NCI-H2227 (cell line): Measurements from ENCODE around the gene PDE8B.

Source experiments
- DNase-seq: peaks from one replicate; lab custom pipeline; 2025; ENCODE audit not compliant: unreplicated experiment; lab: John Stamatoyannopoulos, UW

Gene PDE8B

DNA sequence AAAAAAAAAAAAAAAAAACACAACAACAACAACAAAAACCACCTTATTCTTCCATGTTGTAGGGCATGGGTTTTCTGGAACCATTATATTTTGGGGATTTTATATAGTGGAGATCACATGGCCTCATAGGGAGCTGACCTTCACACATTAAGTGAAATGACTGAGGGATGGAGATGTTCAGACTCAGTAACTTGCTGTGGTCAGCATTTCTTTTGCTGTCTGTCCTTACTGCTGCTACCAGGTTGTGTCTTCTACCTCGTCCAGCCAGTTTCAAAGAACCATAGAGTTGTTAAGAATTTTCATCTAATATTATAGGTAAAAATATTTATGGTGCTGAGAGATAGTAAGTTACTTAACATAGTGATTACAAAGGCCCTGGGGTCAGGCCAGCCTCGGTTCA lies 107.6 kb downstream of the PDE8B start:
- DNase-seq, result no peak

DNA sequence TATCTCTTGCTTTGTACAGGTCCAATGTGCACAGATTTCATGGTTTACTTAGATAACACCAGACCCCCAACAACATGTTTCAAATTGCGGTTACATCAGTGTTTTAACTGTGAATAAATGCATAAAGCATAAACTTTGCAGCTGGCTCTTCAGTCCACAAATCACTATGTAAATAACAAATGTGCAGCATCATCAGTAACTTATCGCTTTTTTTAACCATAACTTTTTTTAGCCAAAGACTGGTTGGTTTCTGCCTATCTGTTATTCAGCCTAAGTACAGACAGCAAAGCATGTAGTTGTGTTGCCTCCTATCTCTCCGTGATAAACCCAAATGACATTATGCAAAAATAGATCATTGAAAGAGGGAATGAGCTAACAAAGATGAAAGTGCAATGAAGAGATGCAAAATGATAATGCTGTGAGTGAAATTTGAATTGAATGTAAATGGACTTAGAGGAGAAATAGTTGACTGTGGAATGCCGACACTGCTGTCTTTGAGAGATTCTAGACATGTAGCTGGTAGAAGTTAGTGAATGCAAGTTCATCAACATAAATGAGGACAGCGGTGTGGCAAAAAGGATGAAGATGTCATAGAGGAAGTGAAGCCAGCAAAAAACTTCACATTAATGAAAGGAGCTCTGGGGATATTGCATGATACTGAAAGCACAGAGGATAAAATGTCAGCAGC lies 108.8 kb downstream of the PDE8B start:
- no peak for DNase-seq

DNA sequence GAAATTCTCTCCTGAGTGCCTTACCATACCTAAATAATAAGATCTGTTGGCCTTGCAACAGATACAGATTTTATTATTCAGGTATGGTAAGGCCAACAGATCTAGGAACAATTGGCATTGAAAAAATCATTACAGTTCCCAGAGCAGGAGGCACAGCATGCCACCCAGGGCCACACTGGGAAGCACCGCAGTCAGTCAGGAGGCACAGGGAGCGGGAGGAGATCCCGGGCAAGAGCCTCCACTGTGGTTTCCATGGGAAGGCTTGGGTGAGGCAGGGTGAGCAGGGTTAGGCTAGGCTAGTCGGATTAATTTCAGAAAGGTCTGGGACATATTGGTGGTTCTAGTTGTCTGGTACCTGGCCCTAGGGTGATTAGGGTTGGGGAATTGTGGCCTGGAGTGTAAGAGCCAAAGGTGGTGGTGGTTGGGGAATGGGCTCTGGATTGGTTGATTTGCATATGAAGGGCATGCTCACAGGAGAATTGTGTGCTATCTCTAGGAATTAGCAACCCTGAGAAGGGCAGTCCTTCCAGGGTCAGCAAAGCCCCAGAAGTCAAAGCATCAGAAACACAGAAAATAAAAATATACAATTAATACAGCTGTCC lies 111.4 kb downstream of the PDE8B start:
- no peak for DNase-seq

DNA sequence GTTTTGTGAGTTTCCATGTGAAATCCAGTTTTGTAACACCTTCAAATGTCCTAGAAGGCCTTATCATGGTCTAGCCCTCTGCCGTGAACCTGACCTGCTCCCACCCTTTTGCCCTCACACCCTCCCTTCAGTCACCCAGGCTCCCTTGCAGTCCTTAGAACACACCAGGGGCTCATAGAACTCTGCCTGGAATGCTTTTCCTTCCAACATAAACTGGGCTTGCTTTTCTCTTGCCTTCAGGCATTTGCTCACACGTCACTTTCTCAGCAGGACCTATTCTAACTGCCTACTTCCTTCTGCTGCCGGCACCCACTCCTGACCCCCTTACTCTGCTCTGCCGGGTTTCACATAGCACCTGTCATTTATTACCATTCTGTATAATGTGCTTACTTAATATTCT lies 111.9 kb downstream of the PDE8B start:
- no peak for DNase-seq

DNA sequence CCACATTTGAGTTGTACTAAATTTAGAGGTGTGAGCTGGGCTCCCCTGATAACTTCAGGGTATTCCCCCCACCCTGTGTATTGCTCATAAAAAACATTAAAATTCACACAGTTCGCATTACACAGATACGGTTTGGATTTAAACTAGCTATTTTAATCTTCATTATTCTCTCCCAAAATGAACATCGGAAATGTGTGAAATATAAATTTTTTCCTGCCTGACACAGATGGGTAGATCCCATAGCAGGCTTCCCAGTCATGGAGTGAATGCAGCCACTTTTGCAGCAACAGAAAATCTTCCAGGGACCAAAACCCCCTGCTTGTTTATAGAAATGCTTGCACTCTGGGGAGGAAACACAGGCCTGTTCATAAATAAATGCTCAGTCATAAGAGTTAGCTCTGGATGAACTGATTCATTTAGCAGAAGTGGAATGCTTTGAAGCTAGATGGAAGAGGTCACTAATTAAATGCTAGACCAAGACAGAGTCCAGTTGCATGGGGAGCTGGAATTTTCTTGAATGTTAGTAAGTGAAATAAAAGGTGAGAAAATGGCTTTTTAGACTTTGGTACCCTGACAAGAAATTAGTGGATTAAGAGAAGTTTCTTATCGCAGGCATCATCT lies 115.6 kb downstream of the PDE8B start:
- DNase-seq, result no peak

DNA sequence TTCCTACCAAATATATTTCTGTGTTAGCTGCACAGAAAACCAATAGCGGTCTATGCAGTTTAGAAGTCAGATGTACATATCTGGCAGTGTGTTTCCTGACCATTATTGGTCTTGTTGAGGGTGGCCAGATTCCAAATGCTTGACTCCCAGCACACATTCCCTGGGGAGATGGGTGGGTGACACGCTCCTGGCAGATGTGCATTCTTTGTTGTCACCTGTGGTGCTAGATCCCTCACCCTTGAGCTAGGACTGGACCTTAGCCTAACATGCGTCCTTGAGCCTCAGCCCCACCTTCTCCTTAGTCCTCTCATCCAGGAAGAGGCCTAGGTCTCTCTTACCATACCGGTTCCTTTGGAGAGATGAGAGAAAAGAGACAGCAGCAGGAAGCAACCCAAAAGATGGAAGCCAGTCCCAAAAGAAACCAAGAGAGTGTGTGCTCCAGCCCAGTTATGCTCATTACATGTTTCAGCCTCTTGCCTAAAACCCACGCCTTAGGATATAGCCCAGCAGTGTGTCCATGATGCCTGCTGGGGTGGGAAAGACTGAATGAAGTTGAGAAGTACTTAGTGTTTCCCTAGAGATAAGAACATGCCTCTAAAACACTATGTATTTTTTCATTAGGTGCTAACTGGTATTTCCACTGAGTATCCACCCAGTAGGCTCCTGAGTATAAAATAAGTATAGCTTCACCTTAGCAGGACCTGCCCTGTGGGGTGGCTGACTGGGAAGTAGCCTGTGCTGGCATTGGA lies 116.7 kb downstream of the PDE8B start:
- DNase-seq, result no peak

DNA sequence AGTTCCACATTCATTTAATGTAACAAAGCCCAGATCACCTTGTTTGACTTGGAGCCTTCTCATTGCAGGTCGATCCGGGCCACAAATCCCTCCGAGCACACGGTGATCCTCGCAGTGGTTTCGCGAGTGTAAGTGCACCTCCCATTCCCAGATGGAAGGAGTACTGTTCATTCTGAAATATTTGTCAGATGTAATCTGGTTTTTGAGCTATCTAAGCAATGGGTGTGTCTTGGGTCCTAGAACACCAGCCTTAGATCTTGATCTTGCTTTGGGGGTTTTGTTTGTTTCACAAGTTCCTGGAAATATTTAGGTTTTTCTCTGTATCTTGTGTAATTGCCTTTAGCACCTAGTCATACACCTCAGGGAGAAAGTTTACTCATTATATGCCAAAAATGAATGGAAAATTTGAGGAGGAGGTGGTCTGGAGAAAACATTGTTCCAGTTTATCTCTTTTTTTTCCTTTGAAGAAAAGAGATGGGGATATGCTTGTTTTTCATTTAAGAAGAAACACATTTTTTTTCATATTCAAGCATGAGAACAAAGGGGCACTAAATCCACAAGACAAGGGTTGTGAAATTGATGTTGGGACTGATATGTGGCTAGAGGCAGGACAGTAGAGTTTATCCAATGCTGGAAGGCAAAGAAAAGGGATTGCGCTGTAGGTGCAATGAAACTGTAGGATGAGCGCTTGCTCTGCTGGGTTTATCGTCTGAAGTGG lies 118.6 kb downstream of the PDE8B start:
- no peak for DNase-seq

DNA sequence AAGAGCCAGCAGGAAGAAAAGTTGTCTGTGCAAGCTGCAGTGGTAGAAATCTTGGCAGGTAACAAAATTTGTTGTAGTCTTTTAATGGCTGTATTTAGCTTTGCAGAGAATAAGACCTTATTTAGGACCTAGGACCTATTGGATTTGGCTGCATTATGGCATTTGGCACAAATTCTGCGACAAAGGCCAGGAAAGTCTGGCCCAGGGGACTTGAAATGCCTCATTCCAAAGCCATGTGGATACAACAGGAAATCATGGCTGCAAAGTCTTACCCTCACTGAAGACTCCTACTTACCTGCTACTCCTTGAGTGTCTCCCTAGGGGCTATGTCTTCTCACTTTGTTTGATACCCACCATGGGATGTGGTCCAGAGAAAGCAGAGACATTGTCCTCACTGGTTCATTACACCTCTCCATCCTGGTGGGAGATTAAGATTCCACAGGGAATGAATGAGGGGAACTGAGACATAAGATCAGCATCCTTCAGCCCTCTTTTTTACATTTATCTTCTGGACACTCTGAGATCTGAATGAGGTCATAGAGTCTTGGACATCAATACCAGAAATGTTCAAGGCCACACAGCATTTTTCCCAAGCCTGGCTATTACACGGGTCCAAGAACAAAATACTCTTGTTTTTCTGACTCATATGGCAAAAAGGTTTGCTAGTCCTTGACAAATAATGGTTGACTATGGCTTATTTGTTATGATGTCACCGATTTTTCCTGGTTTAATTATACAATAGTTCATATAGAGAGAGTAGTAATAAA lies 119.4 kb downstream of the PDE8B start:
- no peak for DNase-seq

DNA sequence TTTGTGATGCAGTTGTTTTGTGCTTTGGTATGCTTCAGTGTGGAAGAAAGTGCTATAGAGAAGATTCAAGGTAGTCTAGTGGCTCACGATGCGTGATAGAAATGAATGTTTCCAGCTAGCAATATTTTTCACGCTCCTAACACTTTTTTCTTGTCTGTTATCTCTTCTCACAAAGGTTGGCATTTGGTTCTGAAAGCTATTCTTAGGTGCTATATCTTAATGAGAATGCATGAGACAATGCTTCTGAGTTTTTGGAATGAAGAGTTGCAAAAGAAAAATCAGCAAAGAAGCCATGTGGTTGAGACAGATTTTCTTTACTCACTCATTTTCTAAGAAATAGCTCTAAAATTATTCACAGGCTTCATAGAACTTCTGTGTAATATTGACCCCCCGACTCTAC lies 122.6 kb downstream of the PDE8B start:
- no peak for DNase-seq

DNA sequence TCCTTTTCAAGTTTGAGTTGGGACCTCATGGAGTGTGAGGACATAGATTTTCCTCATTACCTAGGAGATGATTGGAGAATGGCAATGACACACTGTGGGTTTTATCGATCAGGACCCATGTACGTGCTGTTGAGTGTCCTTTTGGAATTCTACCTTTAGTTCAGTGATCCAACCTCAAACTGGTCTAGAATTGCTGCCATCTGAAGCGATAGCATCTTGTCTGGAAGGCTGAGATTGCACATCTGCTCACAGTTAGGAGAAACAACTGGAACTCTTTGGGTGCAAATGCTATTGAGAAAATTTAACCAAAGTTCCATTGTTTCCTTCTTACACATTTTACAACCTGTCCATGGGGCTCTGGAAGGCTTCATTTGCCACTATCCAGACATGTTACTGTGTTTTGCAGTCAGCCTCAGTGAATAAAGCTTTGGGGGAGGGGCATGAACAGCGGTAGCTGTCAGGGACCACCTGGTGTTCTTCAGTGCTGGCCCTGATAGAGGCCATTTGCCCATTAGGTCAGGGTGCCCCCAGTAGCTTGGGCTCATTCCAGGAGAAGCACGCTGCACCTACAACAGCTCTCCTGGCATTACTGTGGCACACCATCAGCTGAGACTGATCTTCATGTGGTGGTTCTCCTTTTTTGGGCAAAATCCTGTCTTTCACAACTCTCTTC lies 123.1 kb downstream of the PDE8B start:
- no peak for DNase-seq

DNA sequence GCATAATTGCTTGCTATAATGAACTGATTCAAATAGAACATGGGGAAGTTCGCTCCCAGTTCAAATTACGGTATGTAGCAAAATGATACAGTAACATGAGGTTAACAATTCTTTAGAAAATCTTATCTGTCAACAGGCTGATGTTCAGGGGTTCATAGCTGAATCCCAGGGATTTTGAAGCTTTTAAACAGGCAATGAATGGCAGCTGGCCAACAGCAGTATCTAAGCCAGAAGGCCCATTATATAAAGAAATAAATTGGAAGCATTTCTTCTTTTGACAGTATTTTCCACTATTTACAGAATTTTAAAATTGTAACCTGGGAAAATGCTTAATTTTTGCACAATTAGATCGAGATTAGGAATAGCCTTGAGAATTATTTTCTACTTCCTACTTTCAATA lies 126.8 kb downstream of the PDE8B start:
- DNase-seq, result no peak

DNA sequence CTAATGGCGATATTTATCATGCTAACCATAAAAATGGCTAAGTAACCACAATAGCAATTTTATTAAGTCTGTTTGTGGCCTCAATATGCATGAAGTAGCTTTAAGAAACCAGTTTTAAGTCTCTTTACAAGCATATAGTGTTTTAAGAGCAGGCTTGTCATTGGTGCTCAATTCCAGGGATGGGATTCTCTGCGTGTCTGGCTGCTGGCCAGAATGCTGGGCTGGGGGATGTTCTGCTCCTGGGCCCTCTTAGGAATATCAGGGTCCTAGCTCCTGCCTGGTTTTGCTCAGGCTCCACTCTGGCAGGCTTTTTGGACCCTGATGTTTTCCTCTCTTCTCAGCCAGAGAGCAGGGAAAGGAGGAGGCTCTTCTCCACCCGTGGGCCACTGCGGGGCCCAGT lies 127.2 kb downstream of the PDE8B start:
- no peak for DNase-seq

DNA sequence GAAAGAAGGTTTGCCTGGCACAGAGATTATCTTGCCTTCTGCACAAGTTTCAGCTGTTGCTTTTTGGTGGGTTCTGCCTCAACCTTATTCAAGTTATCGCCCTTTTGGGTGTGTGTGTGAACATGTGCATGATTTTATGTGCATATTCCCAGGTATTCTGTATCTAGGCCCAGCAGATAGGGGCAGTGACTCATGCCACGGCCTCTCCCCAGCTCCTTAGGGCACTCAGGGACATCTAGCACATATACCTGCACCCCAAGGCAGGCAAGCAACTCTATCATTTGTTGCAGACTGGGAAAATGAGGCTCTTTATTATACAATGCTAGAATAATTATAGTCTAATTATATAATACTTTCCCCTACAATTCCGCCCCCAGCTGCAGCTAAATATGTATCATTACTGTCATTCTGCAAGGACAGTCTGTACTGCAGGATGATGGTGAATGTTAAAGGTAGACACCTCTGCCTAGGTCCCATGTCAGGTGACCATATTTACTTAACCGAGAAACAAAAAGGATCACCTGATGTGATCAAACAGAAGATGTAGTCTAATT lies 128.9 kb downstream of the PDE8B start:
- DNase-seq, result no peak

DNA sequence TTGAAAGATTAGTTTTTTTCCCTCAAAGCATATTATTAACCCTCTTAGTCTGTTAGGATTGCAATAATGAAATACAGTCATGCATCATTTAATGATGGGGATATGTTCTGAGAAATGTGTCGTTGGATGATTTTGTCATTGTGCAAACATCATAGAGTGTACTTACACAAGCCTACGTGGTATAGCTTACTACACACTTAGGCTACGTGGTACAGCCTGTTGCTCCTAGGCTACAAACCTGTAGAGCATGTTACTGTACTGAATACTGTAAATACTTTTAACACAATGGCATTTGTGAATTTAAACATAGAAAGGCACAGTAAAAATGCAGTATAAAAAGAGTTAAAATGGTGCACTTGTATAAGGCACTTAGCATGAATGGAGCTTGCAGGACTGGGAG lies 132.7 kb downstream of the PDE8B start:
- DNase-seq, result no peak

DNA sequence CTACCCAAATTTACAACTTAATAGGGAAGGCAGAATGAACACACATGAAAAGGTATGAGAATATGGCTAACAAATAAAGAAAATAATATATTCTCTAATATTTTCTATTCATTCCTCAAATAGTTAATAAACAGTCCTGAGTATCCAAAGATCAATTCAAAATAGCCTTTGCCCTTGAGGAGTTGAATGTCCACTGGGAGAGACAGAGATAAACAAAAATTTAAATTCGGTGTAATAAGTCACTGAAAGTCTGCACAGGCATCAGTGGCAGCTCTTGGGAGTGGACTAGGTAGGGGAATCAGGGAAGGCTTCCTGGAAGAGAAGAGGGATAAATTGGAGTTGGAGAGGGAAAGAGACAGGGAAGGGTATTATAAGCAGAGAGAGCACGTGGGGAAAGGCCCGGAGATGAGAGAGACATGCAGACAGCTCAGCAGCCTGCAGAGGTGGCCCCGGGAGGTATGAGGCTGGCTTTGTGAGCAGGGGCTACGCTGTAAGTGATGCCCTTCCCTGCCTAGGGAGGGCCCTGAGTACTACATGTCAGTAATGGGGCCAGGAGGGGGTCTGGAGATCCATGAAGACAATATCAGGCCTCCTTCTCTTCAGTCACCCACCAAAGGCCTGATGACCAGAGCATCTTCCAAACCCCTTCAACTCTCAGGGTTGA lies 137.1 kb downstream of the PDE8B start:
- no peak for DNase-seq

DNA sequence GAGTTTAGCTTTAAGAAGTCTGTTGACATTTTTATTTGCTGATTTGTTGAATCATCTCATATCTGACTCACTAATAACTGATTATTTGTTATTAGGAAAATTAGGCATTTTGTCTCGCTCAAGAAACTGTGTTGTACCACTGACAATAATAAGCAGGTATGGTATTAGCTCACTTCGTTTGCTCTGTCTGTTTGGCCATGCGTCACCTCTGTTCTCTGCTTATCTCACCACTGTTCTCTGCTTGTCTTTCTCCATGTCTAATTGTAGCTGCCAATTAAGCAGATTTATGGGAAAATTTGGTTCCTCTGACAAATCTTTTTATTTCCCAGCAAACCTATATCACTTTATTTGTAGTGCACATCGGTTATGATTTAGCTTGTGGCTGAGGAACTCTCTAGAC lies 142.8 kb downstream of the PDE8B start:
- DNase-seq, result no peak

DNA sequence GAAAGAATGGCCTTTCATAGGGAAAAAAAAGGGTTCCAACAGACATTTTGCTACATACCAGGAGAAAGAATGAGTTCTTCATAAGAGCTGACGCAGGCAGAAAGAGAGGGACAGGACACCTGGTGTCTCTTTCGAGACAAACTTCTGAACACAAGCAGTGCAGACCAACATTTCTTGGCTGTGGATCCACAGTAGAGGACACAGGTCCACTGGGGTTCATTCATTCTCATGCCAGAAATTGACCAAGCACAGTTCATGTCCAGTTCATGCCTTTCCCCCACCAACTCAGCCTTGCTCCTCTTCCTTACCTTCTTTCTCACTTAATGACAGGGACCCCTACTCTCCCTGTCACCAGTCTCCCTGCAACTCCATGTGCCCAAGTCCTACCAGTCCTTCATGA lies 144.0 kb downstream of the PDE8B start:
- no peak for DNase-seq

DNA sequence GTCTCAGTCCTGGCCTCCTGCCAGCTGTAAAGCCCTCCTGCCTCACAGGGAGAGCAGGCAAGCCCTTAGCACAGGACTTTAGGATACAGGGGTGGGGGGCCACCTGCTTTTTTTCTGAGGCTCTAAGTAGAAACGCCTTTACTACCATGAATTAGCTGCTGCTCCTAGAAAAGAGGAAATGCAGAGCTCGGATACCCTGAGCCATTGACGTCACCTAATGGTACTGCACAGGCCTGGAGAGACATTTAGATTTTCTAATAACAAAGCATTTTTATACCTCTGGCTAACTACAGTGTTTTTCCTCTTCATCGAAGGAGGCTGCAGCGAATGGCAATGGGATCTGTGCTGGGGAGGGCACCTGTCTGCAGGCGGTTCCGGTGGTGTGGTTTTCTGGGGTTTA lies 144.6 kb downstream of the PDE8B start:
- DNase-seq, result no peak

DNA sequence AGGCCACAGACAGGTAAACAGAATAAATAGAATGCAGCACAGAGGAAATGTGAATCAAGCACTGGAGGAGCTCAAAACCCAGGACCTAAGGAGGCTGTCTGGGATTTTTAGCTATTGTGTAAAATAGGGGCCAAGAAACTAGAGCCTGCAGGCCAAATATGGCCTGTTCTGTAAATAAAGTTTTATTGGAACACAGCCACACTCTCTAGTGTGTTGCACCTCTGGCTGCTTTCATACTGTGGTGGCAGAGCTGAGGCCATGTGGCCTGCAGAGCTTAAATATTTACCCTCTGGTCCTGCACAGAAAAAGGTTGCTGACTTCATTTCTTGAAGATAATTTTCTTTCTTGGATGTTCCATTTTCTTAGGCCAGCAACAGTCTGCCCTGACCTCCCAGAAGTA lies 145.3 kb downstream of the PDE8B start:
- DNase-seq, result no peak
